GM10266 (cell line): ENCODE measurements around the gene RNF183.
A peak's percentile ranks its signal among the peaks of the same experiment; 100 is the strongest.

Source experiments
- DNase-seq: peaks from one replicate; pipeline ENCODE4 v3.0.0; 2012; ENCODE audit errors: extremely low spot score
- CTCF ChIP-seq: IDR thresholded peaks from 2 replicates; pipeline ENCODE4 v1.5.1; 2012; ENCODE audit warnings: mild to moderate bottlenecking, low read depth; ENCODE audit not compliant: control insufficient read depth, insufficient read depth; ENCODE audit errors: missing control alignments

Gene RNF183

GRCh38 chr9:113348437-113348836 is 45.3 kb upstream of the RNF183 start:
- no peak for DNase-seq
- no peak for TF ChIP-seq CTCF

GRCh38 chr9:113345671-113346070 is 42.5 kb upstream of the RNF183 start:
- no peak for DNase-seq
- no peak for TF ChIP-seq CTCF

- no peak for DNase-seq
- no peak for TF ChIP-seq CTCF
Observed at GRCh38 chr9:113345190-113345589, 42.0 kb upstream of the RNF183 start.

GRCh38 chr9:113343732-113344231 is 40.6 kb upstream of the RNF183 start:
- DNase-seq: no peak
- TF ChIP-seq CTCF: no peak

- no peak for TF ChIP-seq CTCF
- no peak for DNase-seq
Observed at GRCh38 chr9:113341712-113342410, 38.7 kb upstream of the RNF183 start.

- peak; percentile 91 for DNase-seq
- no peak for TF ChIP-seq CTCF
Observed at GRCh38 chr9:113340011-113340699, 37.0 kb upstream of the RNF183 start, which contains the start of gene WDR31. WDR31 (minus strand) TSS chr9:113340275; CDS start chr9:113332022, 8,253 bp downstream.

- no peak for TF ChIP-seq CTCF
- no peak for DNase-seq
Observed at GRCh38 chr9:113337714-113338113, 34.5 kb upstream of the RNF183 start.
